Activated CD8-positive, alpha-beta memory T cell treated with anti-CD3 and anti-CD28 coated beads, Interleukin-2, amount 10 ng/mL, durations not matched to agents 7 days and 5 days (primary cell): ENCODE measurements around the gene AIG1. TPM values are rescaled to one million over a fixed set of nuclear protein-coding genes. Genes with fewer than 3 reads are reported as not detected.
"Not testable (repeated sequence)": the region's sequence is repeated elsewhere in the genome, so short reads cannot be mapped to it uniquely, and the experiment has no call there.

Source experiments
- ATAC-seq: fragments of 150-1000 bp; cut with Tn5 transposase; one replicate; pipeline ENCODE4 v1.10.0; 2021; ENCODE audit warnings: moderate library complexity
- CTCF ChIA-PET: fragments of 350-600 bp; sonication (Branson Sonifier 250); formaldehyde crosslinking; loops from one replicate; lab custom pipeline; 2021; ENCODE audit warnings: antibody characterized with exemption; lab: Charles Lee
- DNase-seq: peaks from one replicate; pipeline ENCODE4 v3.0.0-alpha.2; 2020
- H3K27ac Mint-ChIP-seq: one replicate; pipeline ENCODE4 v1.8.0; 2021; ENCODE audit warnings: mild to moderate bottlenecking, mixed read lengths
- H3K27me3 Mint-ChIP-seq: one replicate; pipeline ENCODE4 v1.8.0; 2021; ENCODE audit warnings: mixed read lengths
- H3K36me3 Mint-ChIP-seq: one replicate; pipeline ENCODE4 v1.8.0; 2021; ENCODE audit warnings: mild to moderate bottlenecking, mixed read lengths
- H3K4me1 Mint-ChIP-seq: one replicate; pipeline ENCODE4 v1.8.0; 2021; ENCODE audit warnings: mixed read lengths
- H3K4me3 Mint-ChIP-seq: one replicate; pipeline ENCODE4 v1.8.0; 2021; ENCODE audit warnings: mild to moderate bottlenecking, moderate library complexity, mixed read lengths
- H3K9me3 Mint-ChIP-seq: one replicate; pipeline ENCODE4 v1.8.0; 2022; ENCODE audit warnings: low read depth, mixed read lengths
- total RNA-seq, 2 experiments: library from RNA; stranded (reverse); gene quantifications; one replicate each; pipeline ENCODE4 v1.2.3, GENCODE V29; 2021

Gene AIG1, protein sequence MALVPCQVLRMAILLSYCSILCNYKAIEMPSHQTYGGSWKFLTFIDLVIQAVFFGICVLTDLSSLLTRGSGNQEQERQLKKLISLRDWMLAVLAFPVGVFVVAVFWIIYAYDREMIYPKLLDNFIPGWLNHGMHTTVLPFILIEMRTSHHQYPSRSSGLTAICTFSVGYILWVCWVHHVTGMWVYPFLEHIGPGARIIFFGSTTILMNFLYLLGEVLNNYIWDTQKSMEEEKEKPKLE
- total RNA-seq: 1 to 10 TPM; 8.8 to 9.2 TPM

DNA sequence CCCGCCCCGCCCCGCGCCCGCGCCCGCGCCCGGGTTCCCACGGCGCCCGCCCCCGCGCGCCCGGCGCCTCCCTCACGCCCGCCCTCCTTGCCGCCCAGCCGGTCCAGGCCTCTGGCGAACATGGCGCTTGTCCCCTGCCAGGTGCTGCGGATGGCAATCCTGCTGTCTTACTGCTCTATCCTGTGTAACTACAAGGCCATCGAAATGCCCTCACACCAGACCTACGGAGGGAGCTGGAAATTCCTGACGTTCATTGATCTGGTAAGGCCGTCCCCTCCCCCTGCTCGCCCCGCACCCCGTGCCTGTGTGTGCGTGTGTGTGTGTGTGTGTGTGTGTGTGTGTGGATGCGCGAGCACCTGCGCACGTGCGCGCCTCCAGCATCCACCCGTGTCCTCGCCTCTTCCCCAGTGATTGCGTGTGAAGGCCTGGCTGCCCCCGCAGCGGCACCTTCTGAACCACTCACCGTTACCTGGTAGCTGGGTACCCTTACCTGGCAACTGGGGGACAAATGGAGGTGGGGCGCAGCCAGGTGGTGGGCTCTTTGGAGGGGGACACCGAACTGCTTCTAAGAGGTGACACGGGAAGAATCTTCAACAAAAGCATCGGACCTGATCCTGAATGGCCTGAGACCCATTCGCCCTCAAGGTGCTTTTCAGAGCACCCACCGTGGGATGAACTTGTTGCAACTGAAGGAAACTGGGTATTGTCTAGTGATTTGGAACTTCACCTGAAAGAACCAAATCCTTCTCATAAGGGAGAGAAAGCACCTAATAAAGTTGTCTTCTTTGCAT, at the start of gene AIG1:
TSS of gene AIG1 (plus strand) at position 84 of the 791 bp plus-strand sequence. CDS start at position 121, 37 bp downstream.
- Mint-ChIP-seq H3K4me3 (peak within 1 kb of the TSS; percentile 90), H3K36me3 (peaks cover 1% of the 10 kb centered on the region), H3K9me3 (no peaks in the 10 kb centered on the region), H3K27me3 (no peaks in the 10 kb centered on the region), H3K4me1 (peaks cover 22% of the 10 kb centered on the region), H3K27ac (peak within 1 kb of the TSS; percentile 90)
- CTCF ChIA-PET: interaction anchor here (0.7 to 1.8 kb wide), 7 partner anchors 21 to 782 kb away, joined by 3 to 4 read pairs (median 3); partner anchors contain the start of gene LTV1
- DNase-seq (peak; percentile 72), ATAC-seq (peak; percentile 81)

DNA sequence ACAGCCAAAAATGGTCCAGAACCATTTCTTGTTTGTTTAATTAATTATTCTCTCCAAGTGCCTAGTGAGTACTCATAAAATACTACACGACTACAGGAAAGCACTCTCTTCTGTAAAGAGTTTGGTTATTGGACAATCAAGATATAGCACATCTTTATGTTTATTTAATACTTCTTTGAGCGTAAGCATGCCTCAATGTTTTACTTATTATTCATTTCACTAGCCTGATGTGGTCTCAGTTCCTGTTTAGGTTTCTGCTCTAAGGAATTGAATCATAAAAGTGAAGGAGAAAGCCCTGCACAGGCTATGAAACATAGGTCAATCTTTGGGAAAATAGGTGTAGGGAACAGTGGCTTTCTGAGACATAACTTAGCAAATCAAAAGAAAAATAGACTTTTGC, 45.9 kb upstream of the AIG1 start:
- CTCF ChIA-PET: no interaction called here
- H3K27me3 Mint-ChIP-seq: no peaks in the 10 kb centered on the region
- peaks cover 4% of the 10 kb centered on the region for H3K4me1 Mint-ChIP-seq
- H3K9me3 Mint-ChIP-seq: peaks cover 2% of the 10 kb centered on the region
- H3K27ac Mint-ChIP-seq: no peak overlapping the region
- DNase-seq (no peak), ATAC-seq (no peak)
- H3K36me3 Mint-ChIP-seq: peaks cover 1% of the 10 kb centered on the region
- no peak overlapping the region for H3K4me3 Mint-ChIP-seq

DNA sequence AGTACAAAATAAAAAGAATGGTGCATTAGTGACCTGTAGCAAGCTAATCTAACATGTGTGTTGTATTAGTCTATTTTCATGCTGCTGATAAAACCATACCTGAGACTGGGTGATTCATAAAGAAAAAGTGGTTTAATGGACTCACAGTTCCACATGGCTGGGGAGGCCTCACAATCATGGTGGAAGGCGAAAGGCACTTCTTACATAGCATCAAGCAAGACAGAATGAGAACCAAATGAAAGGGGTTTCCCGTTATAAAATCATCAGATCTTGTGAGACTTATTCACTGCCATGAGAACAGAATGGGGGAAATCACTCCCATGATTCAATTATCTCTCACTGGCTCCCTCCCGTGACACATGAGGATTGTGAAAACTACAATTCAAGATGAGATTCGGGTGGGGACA, 45.4 kb upstream of the AIG1 start:
- no peaks in the 10 kb centered on the region for H3K27me3 Mint-ChIP-seq
- ATAC-seq (no peak), DNase-seq (no peak)
- H3K9me3 Mint-ChIP-seq: peaks cover 2% of the 10 kb centered on the region
- H3K4me1 Mint-ChIP-seq: peaks cover 4% of the 10 kb centered on the region
- CTCF ChIA-PET: no interaction called here
- H3K4me3 Mint-ChIP-seq: no peak overlapping the region
- no peak overlapping the region for H3K27ac Mint-ChIP-seq
- peaks cover 1% of the 10 kb centered on the region for H3K36me3 Mint-ChIP-seq

DNA sequence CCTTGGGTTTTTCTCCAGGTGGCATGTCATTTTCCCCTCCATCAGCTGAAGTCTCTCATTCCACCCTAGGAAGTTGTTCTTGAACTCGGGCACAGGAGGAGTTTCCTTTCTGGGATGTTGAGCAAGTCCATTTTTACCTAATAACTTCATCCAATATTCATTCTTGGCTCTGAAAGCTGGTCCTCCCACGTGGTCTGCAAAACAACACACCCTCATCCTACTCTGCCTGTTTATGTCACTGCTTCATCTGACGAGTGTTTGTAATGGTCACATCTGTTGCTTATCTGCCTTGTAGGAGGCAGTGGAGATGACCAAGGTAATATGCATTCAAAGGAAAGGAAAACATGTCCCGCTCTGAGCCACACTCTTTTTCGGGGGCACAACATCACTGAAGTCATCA, 41.7 kb upstream of the AIG1 start:
- Mint-ChIP-seq H3K27ac (no peak overlapping the region), H3K4me1 (peaks cover 4% of the 10 kb centered on the region), H3K4me3 (no peak overlapping the region), H3K9me3 (peaks cover 8% of the 10 kb centered on the region), H3K36me3 (peaks cover 1% of the 10 kb centered on the region), H3K27me3 (no peaks in the 10 kb centered on the region)
- no peak for ATAC-seq
- CTCF ChIA-PET: no interaction called here
- no peak for DNase-seq

DNA sequence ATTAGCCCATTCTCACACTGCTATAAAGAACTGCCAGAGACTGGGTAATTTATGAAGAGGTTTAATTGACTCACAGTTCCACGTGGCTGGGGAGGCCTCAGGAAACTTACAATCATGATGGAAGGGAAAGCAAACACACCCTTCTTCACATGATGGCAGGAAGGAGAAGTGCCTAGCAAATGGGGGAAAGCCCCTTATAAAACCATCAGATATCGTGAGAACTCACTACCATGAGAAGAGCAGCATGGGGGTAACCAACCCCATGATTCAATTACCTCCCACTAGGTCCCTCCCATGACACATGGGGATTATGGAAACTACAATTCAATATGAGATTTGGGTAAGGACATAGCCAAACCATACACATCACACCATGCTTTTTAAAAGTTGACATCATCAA, 39.8 kb upstream of the AIG1 start:
- H3K4me1 Mint-ChIP-seq, H3K9me3 Mint-ChIP-seq, DNase-seq, H3K27me3 Mint-ChIP-seq, ATAC-seq, CTCF ChIA-PET, H3K4me3 Mint-ChIP-seq, H3K27ac Mint-ChIP-seq, H3K36me3 Mint-ChIP-seq: not testable (repeated sequence)

DNA sequence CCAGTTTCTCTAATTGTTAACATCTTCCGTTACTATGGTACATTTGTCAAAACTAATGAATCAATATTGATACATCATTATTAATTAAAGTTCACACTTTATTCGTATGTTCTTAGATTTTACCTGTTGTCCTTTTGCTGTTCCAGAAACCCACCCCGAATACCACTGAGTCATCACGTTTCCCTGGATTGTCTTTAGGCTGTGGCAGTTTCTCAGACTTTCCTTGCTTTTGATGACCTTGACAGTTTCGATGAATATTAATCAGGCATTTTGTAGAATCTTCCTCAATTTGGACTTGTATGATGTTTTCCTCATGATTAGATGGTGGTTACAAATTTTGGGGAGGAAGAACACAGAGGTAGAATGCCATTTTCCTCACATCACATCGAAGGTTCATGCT, 39.1 kb upstream of the AIG1 start:
- H3K27ac Mint-ChIP-seq: no peak overlapping the region
- no peak for ATAC-seq

DNA sequence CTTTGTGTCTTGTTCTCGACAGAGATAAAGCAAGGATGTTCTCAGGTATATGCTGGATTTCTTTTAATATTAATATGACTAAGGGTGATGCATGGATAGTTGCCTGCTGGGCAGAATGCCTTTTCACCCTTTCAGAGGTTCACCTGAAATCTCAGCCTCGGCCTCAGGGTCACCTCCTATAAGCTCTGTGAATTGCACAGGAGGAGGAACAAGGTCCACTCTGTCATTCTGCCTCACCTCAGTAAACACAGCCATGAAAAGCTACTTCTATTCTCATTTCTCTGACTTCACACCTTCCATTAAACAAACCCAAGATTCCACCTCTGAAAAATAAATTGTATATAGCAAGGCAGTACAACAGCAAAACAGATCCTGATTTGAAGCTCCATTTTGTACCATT, 38.1 kb upstream of the AIG1 start:
- no peaks in the 10 kb centered on the region for H3K4me1 Mint-ChIP-seq
- H3K36me3 Mint-ChIP-seq: no peaks in the 10 kb centered on the region
- H3K27ac Mint-ChIP-seq: no peak overlapping the region
- ATAC-seq (no peak), DNase-seq (no peak)
- H3K4me3 Mint-ChIP-seq: no peak overlapping the region
- no peaks in the 10 kb centered on the region for H3K27me3 Mint-ChIP-seq
- H3K9me3 Mint-ChIP-seq: peaks cover 6% of the 10 kb centered on the region
- CTCF ChIA-PET: interaction anchor here (1.8 kb wide), 1 partner anchor 330 kb away, joined by 5 read pairs; no protein-coding TSS in a partner anchor

More for the DNA sequence above, 39.1 kb upstream of the AIG1 start:
- Mint-ChIP-seq H3K9me3 (peaks cover 6% of the 10 kb centered on the region), H3K4me3 (no peak overlapping the region), H3K36me3 (no peaks in the 10 kb centered on the region), H3K27me3 (no peaks in the 10 kb centered on the region), H3K4me1 (no peaks in the 10 kb centered on the region)
- CTCF ChIA-PET: no interaction called here
- DNase-seq: no peak

DNA sequence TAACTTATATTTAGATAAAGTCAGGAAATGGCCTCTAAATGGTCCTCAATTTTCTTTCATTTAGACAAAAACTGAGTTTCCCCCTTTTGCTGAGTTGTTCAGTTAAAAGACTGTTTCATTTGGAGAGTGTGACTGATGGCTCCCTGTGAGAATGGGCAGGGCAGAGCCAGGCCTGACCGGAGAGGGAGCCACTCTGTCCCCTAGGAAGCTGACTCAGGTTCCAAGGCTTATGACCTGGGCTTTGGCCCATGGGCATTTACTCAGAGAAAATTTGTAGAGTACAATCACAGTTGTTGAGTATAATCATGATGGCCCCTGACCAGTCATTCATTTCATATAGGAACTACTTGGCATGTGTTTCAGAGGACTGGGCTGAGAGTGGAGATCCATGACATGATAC, 37.0 kb upstream of the AIG1 start:
- Mint-ChIP-seq H3K27me3 (no peaks in the 10 kb centered on the region), H3K4me3 (no peak overlapping the region), H3K27ac (no peak overlapping the region), H3K36me3 (no peaks in the 10 kb centered on the region), H3K9me3 (peaks cover 6% of the 10 kb centered on the region), H3K4me1 (no peaks in the 10 kb centered on the region)
- CTCF ChIA-PET: interaction anchor here (1.8 kb wide), 1 partner anchor 331 kb away, joined by 5 read pairs; no protein-coding TSS in a partner anchor
- DNase-seq (no peak), ATAC-seq (no peak)

DNA sequence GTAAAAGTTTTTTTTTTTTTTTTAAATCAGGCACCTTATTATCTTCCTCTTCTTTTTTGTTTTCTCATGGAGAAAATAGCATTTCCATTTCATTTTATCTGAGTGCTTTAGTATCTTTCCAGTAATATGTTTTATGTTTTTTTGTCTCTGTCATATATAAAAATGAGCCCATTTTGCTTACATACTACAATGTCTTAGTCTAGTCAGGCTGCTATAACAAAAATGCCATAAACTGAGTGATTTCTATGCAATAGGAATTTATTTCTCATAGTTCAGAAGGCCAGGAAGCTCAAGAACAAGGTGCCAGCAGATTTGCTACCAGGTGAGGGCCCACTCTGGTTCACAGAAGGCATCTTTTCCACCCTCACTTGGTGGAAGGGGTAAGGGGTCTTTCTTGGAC, 35.7 kb upstream of the AIG1 start:
- H3K4me1 Mint-ChIP-seq: no peaks in the 10 kb centered on the region
- H3K27me3 Mint-ChIP-seq: no peaks in the 10 kb centered on the region
- H3K27ac Mint-ChIP-seq: no peak overlapping the region
- ATAC-seq: no peak
- DNase-seq: no peak
- no peak overlapping the region for H3K4me3 Mint-ChIP-seq
- no peaks in the 10 kb centered on the region for H3K36me3 Mint-ChIP-seq
- CTCF ChIA-PET: interaction anchor here (2.2 to 3.7 kb wide), 2 partner anchors 326 to 332 kb away, joined by 9 to 26 read pairs; no protein-coding TSS in a partner anchor
- H3K9me3 Mint-ChIP-seq: peaks cover 6% of the 10 kb centered on the region

DNA sequence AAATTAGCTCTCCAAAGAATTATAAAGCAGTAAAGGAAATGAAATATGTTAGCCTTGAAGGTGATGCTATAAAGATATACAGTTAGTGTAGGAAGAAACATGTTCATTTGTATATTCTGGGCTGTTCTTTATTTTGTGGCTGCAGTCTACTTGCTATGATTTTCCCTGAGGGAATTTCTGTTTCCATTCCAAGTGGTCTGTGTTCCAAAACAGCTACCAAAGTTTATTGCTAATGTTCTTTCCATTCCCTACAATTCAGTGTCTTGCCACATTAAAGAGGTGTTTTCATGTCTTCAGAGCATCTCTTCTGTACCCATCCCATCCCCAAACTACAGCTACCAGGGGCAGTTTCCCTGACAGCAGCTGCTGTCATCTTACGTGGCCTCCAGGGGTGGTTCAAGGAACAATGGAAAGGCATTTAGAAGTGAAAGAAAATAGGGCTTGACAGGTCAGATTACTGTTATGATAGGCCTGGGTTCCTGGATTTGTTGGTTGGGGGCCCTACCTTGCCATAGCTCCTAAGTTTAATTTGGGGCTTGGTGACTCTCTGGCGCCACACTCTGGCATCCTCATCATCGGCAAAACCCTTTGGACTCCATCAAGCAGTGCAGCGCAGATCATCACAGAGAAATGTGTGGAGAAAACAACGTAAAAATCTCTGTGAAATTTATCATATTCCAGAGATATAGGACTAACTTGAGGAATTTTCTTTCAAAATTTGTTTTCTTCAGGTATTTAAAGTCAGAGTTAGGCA, 33.8 kb upstream of the AIG1 start:
- peak; percentile 53 for DNase-seq
- no peaks in the 10 kb centered on the region for H3K4me1 Mint-ChIP-seq
- H3K27ac Mint-ChIP-seq: no peak overlapping the region
- no peaks in the 10 kb centered on the region for H3K9me3 Mint-ChIP-seq
- peak; percentile 60 for ATAC-seq
- CTCF ChIA-PET: interaction anchor here (0.6 to 3.7 kb wide), 19 partner anchors 9 to 551 kb away, joined by 3 to 26 read pairs (median 3); partner anchors contain the start of gene AIG1
- no peak overlapping the region for H3K4me3 Mint-ChIP-seq
- H3K36me3 Mint-ChIP-seq: no peaks in the 10 kb centered on the region
- H3K27me3 Mint-ChIP-seq: peaks cover 1% of the 10 kb centered on the region

DNA sequence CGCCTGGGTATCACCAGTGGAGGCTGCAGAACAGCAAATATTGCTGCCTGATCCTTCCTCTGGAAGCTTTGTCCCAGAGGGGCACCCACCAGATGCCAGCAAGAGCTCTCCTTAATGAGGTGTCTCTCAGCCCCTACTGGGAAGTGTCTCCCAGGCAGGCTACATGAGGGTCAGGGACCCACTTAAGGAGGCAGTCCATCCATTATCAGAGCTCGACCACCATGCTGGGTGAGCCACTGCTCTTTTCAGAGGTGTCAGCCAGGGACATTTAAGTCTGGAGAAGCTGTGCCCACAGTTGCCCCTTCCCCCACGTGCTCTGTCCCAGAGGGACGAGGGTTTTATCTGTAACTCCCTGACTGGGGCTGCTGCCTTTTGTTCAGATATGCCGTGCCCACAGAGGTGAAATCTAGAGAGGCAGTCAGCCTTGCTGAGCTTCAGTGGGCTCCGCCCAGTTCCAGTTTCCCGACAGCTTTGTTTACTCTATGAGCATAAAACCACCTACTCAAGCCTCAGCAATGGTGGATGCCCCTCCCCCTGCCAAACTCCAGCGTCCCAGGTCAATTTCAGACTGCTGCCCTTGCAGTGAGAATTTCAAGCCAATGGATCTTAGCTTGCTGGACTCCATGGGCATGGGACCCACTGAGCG, 25.9 kb upstream of the AIG1 start:
- Mint-ChIP-seq H3K4me1 (peaks cover 8% of the 10 kb centered on the region), H3K4me3 (no peak overlapping the region), H3K27ac (no peak overlapping the region), H3K27me3 (peaks cover 25% of the 10 kb centered on the region), H3K9me3 (no peaks in the 10 kb centered on the region), H3K36me3 (peaks cover 2% of the 10 kb centered on the region)
- DNase-seq: no peak
- CTCF ChIA-PET: no interaction called here
- no peak for ATAC-seq

DNA sequence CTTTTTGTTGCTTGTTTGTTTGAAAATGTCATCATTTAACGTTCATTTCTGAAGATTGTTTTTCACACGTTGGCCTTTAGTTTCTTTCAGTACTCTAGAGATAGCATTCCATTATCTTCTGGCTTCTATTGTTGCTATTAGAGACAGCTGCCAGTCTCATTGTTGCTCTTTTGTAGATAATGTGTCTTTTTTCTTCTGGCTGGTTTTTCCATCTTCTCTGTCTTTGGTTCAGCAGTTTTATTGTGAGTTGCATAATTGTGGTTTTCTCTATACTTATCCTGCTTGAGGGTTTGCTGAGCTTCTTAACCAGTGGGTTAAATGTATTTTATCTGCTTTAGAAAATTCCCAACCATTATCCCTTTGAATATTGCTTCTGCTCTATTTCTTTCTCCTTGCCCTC, 23.2 kb upstream of the AIG1 start:
- peaks cover 28% of the 10 kb centered on the region for H3K27me3 Mint-ChIP-seq
- CTCF ChIA-PET: interaction anchor here (0.6 kb wide), 1 partner anchor 363 kb away, joined by 3 read pairs; no protein-coding TSS in a partner anchor
- H3K4me3 Mint-ChIP-seq: no peak overlapping the region
- DNase-seq: no peak
- H3K4me1 Mint-ChIP-seq: peaks cover 13% of the 10 kb centered on the region
- peaks cover under 1% of the 10 kb centered on the region for H3K36me3 Mint-ChIP-seq
- H3K27ac Mint-ChIP-seq: no peak overlapping the region
- ATAC-seq: no peak
- no peaks in the 10 kb centered on the region for H3K9me3 Mint-ChIP-seq

DNA sequence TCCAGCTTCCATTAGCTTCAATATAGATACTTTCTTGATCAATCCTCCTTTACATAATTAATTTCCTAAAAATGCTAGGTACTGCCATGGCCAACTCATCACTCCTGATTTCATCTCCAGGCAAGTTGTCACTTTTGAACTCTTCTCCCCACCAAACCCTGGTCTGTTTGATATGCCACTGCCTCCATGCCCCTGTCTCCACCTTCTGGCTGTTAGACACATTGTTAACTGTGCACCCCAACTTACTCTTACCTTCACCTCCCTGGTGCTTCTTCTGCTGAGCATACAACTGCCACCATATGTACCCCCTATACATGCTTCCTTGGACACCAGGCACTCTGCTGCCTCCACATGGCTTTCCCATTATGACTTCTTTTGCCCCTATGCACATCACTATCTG, 21.9 kb upstream of the AIG1 start:
- Mint-ChIP-seq H3K27me3 (peaks cover 28% of the 10 kb centered on the region), H3K4me1 (peaks cover 13% of the 10 kb centered on the region), H3K36me3 (no peaks in the 10 kb centered on the region), H3K4me3 (no peak overlapping the region), H3K27ac (no peak overlapping the region), H3K9me3 (no peaks in the 10 kb centered on the region)
- CTCF ChIA-PET: interaction anchor here (1.3 kb wide), 1 partner anchor 21 kb away, joined by 4 read pairs; no protein-coding TSS in a partner anchor
- no peak for DNase-seq
- ATAC-seq: no peak
